ENCODE data around the gene PLP2.
A peak's percentile ranks its signal among the peaks of the same experiment; 100 is the strongest.
"Not testable (repeated sequence)": the region's sequence is repeated elsewhere in the genome, so short reads cannot be mapped to it uniquely, and the experiment has no call there.

PLP2 gene

GRCh38 chrX:49171752-49172279 is at the start of gene PLP2:
Gene PLP2, plus strand, starts transcription at chrX:49171898. Its CDS starts 103 bp downstream, at chrX:49172001.
- no peak for TF ChIP-seq ZNF274 (IDR thresholded peaks at IDR 0.05; ENCODE audit: low read depth, low read length)
- H3K4me3 ChIP-seq (ENCODE audit: low read length): peak within 1 kb of the TSS; percentile 76

DNA sequence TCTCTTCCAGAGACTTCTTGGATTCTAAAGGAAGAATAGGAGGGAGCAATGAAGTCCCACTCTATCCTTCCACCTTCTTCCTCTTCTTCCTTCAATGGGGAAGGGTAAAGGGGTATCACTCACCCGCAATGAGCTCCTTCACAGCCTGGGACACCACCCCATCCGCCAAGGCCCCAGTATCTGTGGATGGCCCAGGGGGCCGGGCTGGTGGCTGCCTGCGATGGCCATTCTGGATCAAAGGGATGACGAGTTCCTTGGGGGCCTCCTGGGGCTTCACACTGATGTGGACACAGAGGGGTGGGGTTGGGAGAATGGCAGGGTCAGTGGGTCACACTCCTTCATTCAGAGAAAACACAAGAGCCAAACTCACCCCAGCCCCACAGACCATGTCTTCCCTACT is 49.2 kb upstream of the PLP2 start:
- TF ChIP-seq ZNF274 (IDR thresholded peaks at IDR 0.05; ENCODE audit: low read depth, low read length): no peak
- peak overlapping the region; percentile 96; the same call in 1 of the 2 replicates for H3K4me3 ChIP-seq (ENCODE audit: low read length)

DNA sequence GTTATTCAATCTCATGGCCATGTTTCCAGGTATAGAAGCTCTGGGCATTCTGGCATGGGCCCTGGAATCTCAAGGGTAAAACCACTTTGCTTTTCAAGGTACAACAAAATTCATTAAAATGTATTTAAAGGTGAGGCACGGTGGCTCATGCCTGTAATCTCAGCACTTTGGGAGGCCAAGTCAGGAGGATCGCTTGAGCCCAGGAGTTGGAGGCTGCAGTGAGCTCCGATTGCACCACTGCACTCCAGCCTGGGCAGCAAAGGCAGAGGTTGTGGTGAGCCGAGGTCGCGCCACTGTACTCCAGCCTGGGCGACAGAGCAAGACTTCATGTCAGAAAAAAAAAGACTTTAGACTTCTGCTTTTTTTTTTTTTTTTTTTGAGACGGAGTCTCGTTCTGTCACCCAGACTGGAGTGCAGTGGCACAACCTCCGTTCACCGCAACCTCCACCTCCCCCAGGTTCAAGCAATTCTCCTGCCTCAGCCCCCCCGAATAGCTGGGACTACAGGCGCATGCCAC is 43.9 kb upstream of the PLP2 start:
- H3K4me3 ChIP-seq (ENCODE audit: low read length): not testable (repeated sequence)

DNA sequence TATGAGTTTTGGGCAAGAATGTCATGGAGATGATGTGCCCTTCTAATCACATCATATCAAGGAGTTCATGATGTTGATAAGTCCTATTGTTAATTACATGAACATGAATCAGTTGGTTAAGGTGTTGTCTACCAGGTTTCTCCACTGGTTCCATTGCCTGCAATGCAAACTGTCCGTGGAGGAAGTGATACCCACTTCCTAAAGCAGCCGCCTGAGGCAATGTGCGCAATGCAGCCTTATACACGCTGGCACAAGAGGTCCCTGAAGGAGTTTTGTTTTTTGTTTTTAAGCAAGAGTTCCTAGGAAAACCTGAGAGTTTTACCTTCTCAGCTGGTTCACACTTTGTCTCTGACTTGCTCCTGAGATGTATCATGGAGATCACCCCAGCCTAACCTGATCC is 42.3 kb upstream of the PLP2 start:
- no peak for TF ChIP-seq ZNF274 (IDR thresholded peaks at IDR 0.05; ENCODE audit: low read depth, low read length)
- H3K4me3 ChIP-seq (ENCODE audit: low read length): no peak overlapping the region

DNA sequence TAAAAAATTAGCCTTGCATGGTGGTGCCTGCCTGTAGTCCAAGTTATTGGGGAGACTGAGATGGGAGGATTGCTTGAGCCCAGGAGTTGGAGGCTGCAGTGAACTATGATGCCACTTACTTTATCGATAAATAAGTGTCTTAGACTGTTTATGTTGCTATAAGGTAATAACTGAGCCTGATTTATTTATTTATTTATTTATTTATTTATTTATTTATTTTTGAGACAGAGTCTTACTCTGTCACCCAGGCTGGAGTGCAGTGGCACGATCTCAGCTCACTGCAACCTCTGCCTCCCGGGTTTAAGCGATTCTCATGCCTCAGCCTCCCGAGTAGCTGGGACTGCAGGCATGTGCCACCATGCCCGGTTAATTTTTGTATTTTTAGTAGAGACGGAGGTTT is 39.4 kb upstream of the PLP2 start:
- H3K4me3 ChIP-seq (ENCODE audit: low read length): not testable (repeated sequence)

DNA sequence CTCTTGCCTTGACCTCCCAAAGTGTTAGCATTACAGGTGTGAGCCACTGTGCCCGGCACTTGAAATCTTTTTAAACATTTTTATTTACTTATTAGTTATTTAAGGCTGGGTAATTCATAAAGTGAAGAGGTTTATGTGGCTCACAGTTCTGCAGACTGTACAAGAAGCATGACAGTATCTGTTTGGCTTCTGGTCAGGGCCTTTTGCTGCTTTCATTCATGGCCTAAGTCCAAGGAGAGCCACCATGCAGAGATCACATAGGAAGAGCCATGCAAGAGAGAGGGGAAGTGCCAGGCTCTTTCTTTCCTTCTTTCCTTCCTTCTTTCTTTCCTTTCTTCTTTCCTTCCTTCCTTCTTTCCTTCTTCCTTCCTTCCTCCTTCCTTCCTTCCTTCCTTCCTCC is 37.9 kb upstream of the PLP2 start:
- no peak overlapping the region for H3K4me3 ChIP-seq (ENCODE audit: low read length)
- TF ChIP-seq ZNF274 (IDR thresholded peaks at IDR 0.05; ENCODE audit: low read depth, low read length): no peak

DNA sequence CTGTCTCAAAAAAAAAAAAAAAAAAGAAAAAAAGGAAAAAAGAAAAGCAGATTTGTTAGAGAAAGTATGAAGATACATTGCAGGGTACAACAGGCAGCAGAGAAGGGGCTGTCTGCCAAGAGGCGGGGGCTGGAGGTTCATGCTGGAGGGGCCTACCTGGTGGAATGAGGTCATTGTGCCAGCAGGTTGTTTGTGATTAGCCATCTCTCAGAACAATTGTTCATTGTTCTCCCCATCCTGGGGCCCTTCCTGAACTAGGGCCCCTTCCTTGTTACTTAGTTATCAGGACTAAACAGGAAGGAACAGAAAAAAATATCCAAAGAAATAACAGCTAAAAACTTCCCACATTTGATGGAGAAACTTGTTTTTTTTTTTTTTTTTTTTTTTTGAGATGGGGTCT is 34.2 kb upstream of the PLP2 start:
- TF ChIP-seq ZNF274 (IDR thresholded peaks at IDR 0.05; ENCODE audit: low read depth, low read length): no peak
- no peak overlapping the region for H3K4me3 ChIP-seq (ENCODE audit: low read length)

DNA sequence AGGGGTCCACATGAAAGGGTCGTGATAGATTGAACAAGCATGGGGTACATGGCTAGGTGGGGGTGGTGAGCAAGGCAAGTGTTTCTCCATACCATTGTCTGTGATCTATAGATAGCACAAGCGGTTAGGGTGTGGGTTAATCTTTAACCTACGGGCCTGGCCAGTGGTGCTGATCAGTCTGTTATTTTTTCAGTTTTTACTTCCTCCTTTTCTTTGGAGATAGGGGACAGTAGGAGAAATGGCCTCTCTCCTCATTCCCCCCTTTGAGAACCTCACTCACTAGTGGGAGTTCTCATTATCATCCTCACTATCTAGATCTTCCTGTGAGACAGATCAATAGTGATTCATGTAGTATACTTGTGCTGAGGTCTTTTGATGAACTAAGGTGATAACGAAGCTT is 32.0 kb upstream of the PLP2 start:
- TF ChIP-seq ZNF274 (IDR thresholded peaks at IDR 0.05; ENCODE audit: low read depth, low read length): no peak
- H3K4me3 ChIP-seq (ENCODE audit: low read length): no peak overlapping the region

GRCh38 chrX:49142264-49142663 is 29.4 kb upstream of the PLP2 start:
- H3K4me3 ChIP-seq (ENCODE audit: low read length): not testable (repeated sequence)

DNA sequence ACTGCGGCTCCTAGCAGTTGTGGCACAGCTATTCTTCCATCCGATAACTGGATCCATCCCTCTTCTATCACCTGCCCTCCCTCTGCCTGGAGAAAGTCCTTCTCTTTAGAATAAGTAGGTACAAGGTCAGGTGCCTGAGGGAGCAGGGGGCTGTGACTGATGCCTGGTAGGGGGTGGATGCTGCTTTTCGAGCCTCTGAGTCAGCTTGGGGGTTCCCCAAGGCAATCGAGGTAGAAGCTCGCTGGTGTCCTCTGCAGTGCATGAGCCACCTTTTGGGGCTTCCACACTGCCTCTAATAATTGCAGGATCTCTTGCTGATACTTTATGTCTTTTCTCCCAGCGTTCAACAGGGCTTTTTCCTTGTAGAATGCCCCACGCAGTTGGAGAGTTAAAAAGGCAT is 28.5 kb upstream of the PLP2 start:
- not testable (repeated sequence) for H3K4me3 ChIP-seq (ENCODE audit: low read length)

DNA sequence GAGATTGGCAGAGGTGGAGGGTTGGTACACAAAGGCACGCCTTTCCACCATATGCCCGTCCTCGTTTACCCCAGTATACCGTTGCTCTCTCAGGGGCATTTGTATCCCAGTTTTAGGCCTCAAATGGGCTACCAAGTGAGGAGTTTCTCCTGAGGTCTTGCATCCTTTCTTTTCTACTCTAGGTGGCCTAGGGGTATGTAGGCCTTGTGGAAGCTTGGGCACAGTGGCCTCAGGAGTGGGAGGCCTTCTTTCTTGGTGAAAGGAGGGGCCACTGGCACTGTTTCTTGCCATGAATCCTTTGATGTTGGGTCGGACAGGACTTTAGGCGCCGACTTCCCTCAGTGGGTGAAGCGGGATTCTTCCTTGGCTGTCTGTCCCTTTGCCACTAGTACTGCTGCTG is 24.4 kb upstream of the PLP2 start:
- no peak for TF ChIP-seq ZNF274 (IDR thresholded peaks at IDR 0.05; ENCODE audit: low read depth, low read length)
- H3K4me3 ChIP-seq (ENCODE audit: low read length): no peak overlapping the region

- TF ChIP-seq ZNF274 (IDR thresholded peaks at IDR 0.05; ENCODE audit: low read depth, low read length): no peak
- no peak overlapping the region for H3K4me3 ChIP-seq (ENCODE audit: low read length)
Measured at GRCh38 chrX:49147936-49148335, 23.8 kb upstream of the PLP2 start.

- H3K4me3 ChIP-seq (ENCODE audit: low read length): not testable (repeated sequence)
Measured at GRCh38 chrX:49148390-49149100, 23.2 kb upstream of the PLP2 start.

DNA sequence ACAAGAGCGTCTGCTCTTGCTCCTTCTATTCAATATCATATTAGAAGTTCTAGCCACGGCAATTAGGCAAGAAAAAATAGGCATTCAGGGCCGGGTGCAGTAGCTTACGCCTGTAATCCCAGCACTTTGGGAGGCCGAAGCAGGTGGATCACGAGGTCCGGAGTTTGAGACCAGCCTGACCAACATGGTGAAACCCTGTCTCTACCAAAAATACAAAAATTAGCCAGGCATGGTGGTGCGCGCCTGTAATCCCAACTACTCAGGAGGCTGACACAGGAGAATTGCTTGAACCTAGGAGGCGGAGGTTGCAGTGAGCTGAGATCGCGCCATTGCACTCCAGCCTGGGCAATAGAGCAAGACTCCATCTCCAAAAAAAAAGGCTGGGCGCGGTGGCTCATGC is 22.4 kb upstream of the PLP2 start:
- not testable (repeated sequence) for H3K4me3 ChIP-seq (ENCODE audit: low read length)

- no peak for TF ChIP-seq ZNF274 (IDR thresholded peaks at IDR 0.05; ENCODE audit: low read depth, low read length)
- no peak overlapping the region for H3K4me3 ChIP-seq (ENCODE audit: low read length)
Measured at GRCh38 chrX:49153467-49153866, 18.2 kb upstream of the PLP2 start.

- TF ChIP-seq ZNF274 (IDR thresholded peaks at IDR 0.05; ENCODE audit: low read depth, low read length): no peak
- peak overlapping the region; percentile 60; the same call in 1 of the 2 replicates for H3K4me3 ChIP-seq (ENCODE audit: low read length)
Measured at GRCh38 chrX:49155243-49155899, 16.3 kb upstream of the PLP2 start.
